NB4 (cell line): ENCODE measurements around the gene TMEM25.

ENCODE experiments used
- POLR2A ChIP-seq: IDR thresholded peaks from 2 replicates; pipeline ENCODE4 v1.6.1; 2011; ENCODE audit warnings: mild to moderate bottlenecking; ENCODE audit not compliant: insufficient read length; ENCODE audit errors: extremely low read depth
- TF ChIP-seq, protein P1 (sequence below): IDR thresholded peaks from one replicate; pipeline ENCODE4 v1.5.1; 2012; ENCODE audit warnings: low read depth, low read length

DNA sequence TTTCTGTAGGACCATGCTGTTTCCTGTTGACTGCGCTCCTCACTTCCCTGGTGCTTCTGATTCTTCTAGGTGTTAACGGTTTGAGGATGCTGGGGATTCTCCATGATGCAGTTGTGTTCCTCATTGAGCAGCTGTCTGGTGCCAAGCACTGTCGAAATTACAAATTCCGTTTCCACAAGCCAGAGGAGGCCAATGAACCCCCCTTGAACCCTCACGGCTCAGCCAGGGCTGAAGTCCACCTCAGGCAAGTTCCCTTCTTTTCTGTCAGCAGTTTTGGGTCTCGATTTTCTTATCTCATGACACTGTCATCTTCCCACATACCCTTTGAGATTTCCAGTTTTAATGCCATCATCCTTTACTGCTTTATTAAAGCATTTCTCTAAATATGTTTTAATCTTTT lies 11.4 kb upstream of the TMEM25 start:
- TF ChIP-seq, protein P1, sequence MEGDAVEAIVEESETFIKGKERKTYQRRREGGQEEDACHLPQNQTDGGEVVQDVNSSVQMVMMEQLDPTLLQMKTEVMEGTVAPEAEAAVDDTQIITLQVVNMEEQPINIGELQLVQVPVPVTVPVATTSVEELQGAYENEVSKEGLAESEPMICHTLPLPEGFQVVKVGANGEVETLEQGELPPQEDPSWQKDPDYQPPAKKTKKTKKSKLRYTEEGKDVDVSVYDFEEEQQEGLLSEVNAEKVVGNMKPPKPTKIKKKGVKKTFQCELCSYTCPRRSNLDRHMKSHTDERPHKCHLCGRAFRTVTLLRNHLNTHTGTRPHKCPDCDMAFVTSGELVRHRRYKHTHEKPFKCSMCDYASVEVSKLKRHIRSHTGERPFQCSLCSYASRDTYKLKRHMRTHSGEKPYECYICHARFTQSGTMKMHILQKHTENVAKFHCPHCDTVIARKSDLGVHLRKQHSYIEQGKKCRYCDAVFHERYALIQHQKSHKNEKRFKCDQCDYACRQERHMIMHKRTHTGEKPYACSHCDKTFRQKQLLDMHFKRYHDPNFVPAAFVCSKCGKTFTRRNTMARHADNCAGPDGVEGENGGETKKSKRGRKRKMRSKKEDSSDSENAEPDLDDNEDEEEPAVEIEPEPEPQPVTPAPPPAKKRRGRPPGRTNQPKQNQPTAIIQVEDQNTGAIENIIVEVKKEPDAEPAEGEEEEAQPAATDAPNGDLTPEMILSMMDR, result no peak
- no peak for TF ChIP-seq POLR2A
